A549 (cell line): Measurements from ENCODE around the gene ZNF316. TPM values are rescaled to one million over a fixed set of nuclear protein-coding genes. Genes with fewer than 3 reads are reported as not detected.

Source experiments
- ATAC-seq, 2 experiments: fragments of 200-7000 bp in 1 of 2; fragments of >200 bp in 1 of 2; cut with Nextera tagmentation in 1 of 2; cut with Tn5 transposase in 1 of 2; 3 replicates each; pipeline versions ENCODE4 v1.8.0 to v1.9.1; 2018 to 2020; ENCODE audit warnings: mild to moderate bottlenecking in 1 of 2, moderate library complexity in 1 of 2
- CTCF ChIA-PET: fragments of 300-600 bp; sonication (Branson Sonifier 250); formaldehyde crosslinking; extraction: SDS; loops from one replicate; lab custom pipeline; 2021; ENCODE audit warnings: antibody characterized with exemption, inconsistent platforms; lab: Yijun Ruan, JAX
- POLR2A ChIA-PET: fragments of 350-600 bp; formaldehyde crosslinking; extraction: SDS; loops from one replicate; lab custom pipeline; 2021; ENCODE audit warnings: antibody characterized with exemption, inconsistent platforms; lab: Yijun Ruan, JAX
- DNase-seq, 2 experiments: peaks; one replicate each; pipeline versions ENCODE4 v3.0.0 to v3.0.0-alpha.2; 2011 to 2016; ENCODE audit warnings: low read depth in 1 of 2, low spot score in 1 of 2
- FAIRE-seq: peaks from 2 replicates; lab custom pipeline; 2011; peaks lifted over from hg19 to GRCh38; lab: Jason Lieb, UNC
- H3K27ac ChIP-seq, 2 experiments: fragments of >200 bp; sonication (Bioruptor Twin); formaldehyde crosslinking; 3 replicates each; pipeline ENCODE4 v1.5.1; 2016 to 2017
- H3K4me1 ChIP-seq: fragments of >200 bp; sonication (Bioruptor Twin); formaldehyde crosslinking; 3 replicates; pipeline ENCODE4 v1.6.1; 2016
- H3K4me2 ChIP-seq: fragments of >200 bp; sonication (Bioruptor Twin); formaldehyde crosslinking; 3 replicates; pipeline ENCODE4 v1.6.1; 2016
- H3K4me3 ChIP-seq: fragments of >200 bp; sonication (Bioruptor Twin); formaldehyde crosslinking; 3 replicates; pipeline ENCODE4 v1.5.1; 2016
- H3K9me3 ChIP-seq: fragments of >200 bp; sonication (Bioruptor Twin); formaldehyde crosslinking; 3 replicates; pipeline ENCODE4 v1.6.1; 2016
- BCL3 ChIP-seq: fragments of >200 bp; sonication (Bioruptor Twin); formaldehyde crosslinking; IDR thresholded peaks from 3 replicates; pipeline ENCODE4 v1.6.1; 2016
- CBX2 ChIP-seq: fragments of 200-600 bp; sonication (generic); IDR thresholded peaks from 2 replicates; pipeline ENCODE4 v1.6.1; 2016; ENCODE audit warnings: low read depth, mild to moderate bottlenecking, borderline replicate concordance
- CEBPB ChIP-seq, 2 experiments: fragments of >200 bp in 1 of 2; sonication (Bioruptor Twin) in 1 of 2; formaldehyde crosslinking in 1 of 2; IDR thresholded peaks; 2 replicates each; pipeline ENCODE4 v1.6.1; 2012 to 2016
- CHD2 ChIP-seq: fragments of 150-350 bp; IDR thresholded peaks from 2 replicates; pipeline ENCODE4 v1.6.1; 2014; ENCODE audit warnings: low read length; ENCODE audit not compliant: partially characterized antibody
- CHD4 ChIP-seq: fragments of 200-600 bp; sonication (generic); IDR thresholded peaks from 2 replicates; pipeline ENCODE4 v1.6.1; 2016; ENCODE audit warnings: antibody characterized with exemption, mild to moderate bottlenecking, borderline replicate concordance
- FOSB ChIP-seq: fragments of 250-450 bp; sonication (Bioruptor Pico); IDR thresholded peaks from 2 replicates; pipeline ENCODE4 v1.5.0; 2020; ENCODE audit warnings: mild to moderate bottlenecking, moderate library complexity
- FOSL2 ChIP-seq, 2 experiments: fragments of 450-650 bp in 1 of 2; fragments of >200 bp in 1 of 2; sonication (Bioruptor Twin) in 1 of 2; formaldehyde crosslinking; IDR thresholded peaks; 2 replicates each; pipeline versions ENCODE4 v1.5.0 to v1.6.1; 2016 to 2020; ENCODE audit warnings: mild to moderate bottlenecking in 1 of 2, moderate library complexity in 1 of 2
- HOXA7 ChIP-seq: fragments of 250-450 bp; sonication (Bioruptor Pico); IDR thresholded peaks from 2 replicates; pipeline ENCODE4 v1.5.0; 2020; ENCODE audit warnings: mild to moderate bottlenecking, moderate library complexity
- HOXB5 ChIP-seq: fragments of 250-450 bp; sonication (Bioruptor Pico); IDR thresholded peaks from 2 replicates; pipeline ENCODE4 v1.5.0; 2020; ENCODE audit warnings: mild to moderate bottlenecking, moderate library complexity
- KDM1A ChIP-seq: fragments of 200-600 bp; sonication (generic); IDR thresholded peaks from 2 replicates; pipeline ENCODE4 v1.6.1; 2016; ENCODE audit warnings: low read depth, mild to moderate bottlenecking
- KDM5A ChIP-seq: fragments of 200-600 bp; sonication (generic); IDR thresholded peaks from 2 replicates; pipeline ENCODE4 v1.6.1; 2016; ENCODE audit warnings: antibody characterized with exemption, mild to moderate bottlenecking
- MAZ ChIP-seq: fragments of 150-350 bp; IDR thresholded peaks from 2 replicates; pipeline ENCODE4 v1.6.1; 2014; ENCODE audit warnings: antibody characterized with exemption, low read depth, low read length, borderline replicate concordance
- NFE2L2 ChIP-seq: fragments of 150-350 bp; conservative IDR thresholded peaks from 2 replicates; pipeline ENCODE4 v1.6.1; 2014; ENCODE audit warnings: low read length
- NPAS2 ChIP-seq: fragments of 250-450 bp; sonication (Bioruptor Pico); IDR thresholded peaks from 2 replicates; pipeline ENCODE4 v1.8.0; 2022; ENCODE audit warnings: mild to moderate bottlenecking, moderate library complexity, borderline replicate concordance
- NR3C1 ChIP-seq: fragments of >200 bp; sonication (Bioruptor Twin); formaldehyde crosslinking; IDR thresholded peaks from 3 replicates; pipeline ENCODE4 v1.6.1; 2017
- POLR2A ChIP-seq: IDR thresholded peaks from 2 replicates; pipeline ENCODE4 v1.6.1; 2012; ENCODE audit warnings: mild to moderate bottlenecking, low read length
- POLR2AphosphoS2 ChIP-seq: conservative IDR thresholded peaks from 2 replicates; pipeline ENCODE4 v1.6.1; 2012; ENCODE audit warnings: low read length, improper control_type of control experiment, inconsistent platforms
- RARB ChIP-seq: fragments of 250-450 bp; sonication (Bioruptor Pico); IDR thresholded peaks from 2 replicates; pipeline ENCODE4 v1.8.0; 2021; ENCODE audit warnings: mild to moderate bottlenecking, moderate library complexity
- RCOR1 ChIP-seq: fragments of 150-350 bp; IDR thresholded peaks from 2 replicates; pipeline ENCODE4 v1.6.1; 2014; ENCODE audit warnings: antibody characterized with exemption, low read length, low read depth
- SREBF2 ChIP-seq: fragments of 450-650 bp; IDR thresholded peaks from 2 replicates; pipeline ENCODE4 v1.6.1; 2014; ENCODE audit warnings: mild to moderate bottlenecking, moderate library complexity
- TFCP2L1 ChIP-seq: fragments of 250-450 bp; sonication (Bioruptor Pico); IDR thresholded peaks from 2 replicates; pipeline ENCODE4 v1.5.0; 2021; ENCODE audit warnings: mild to moderate bottlenecking
- TP53 ChIP-seq: fragments of 250-450 bp; sonication (Bioruptor Pico); IDR thresholded peaks from 2 replicates; pipeline ENCODE4 v1.5.0; 2021; ENCODE audit warnings: mild to moderate bottlenecking, moderate library complexity
- ZC3H11A ChIP-seq: fragments of 450-650 bp; IDR thresholded peaks from 2 replicates; pipeline ENCODE4 v1.6.1; 2014; ENCODE audit warnings: antibody characterized with exemption, mild to moderate bottlenecking
- ZFP36 ChIP-seq: fragments of 450-650 bp; IDR thresholded peaks from 2 replicates; pipeline ENCODE4 v1.6.1; 2014; ENCODE audit warnings: borderline replicate concordance; ENCODE audit not compliant: partially characterized antibody
- ZNF302 ChIP-seq: fragments of 250-450 bp; sonication (Bioruptor Pico); IDR thresholded peaks from 2 replicates; pipeline ENCODE4 v1.9.0; 2021; ENCODE audit warnings: inconsistent platforms, mild to moderate bottlenecking, moderate library complexity
- WGBS: methylation state at CpG from one replicate; pipeline ENCODE4 v1.1.6; 2017; ENCODE audit errors: missing lambda C conversion rate; 5-methylcytosine and 5-hydroxymethylcytosine counted together
- polyA plus RNA-seq, 4 experiments: library from polyadenylated mRNA; depleted of rRNA in 3 of 4; stranded (reverse); fragments of >200 nt; fragmentation: RNase III in 1 of 4; extraction: RNeasy Plus Mini Kit Qiagen cat#74134 plus additional on column Dnase treatment in 1 of 4; gene quantifications; 2 replicates in 3 of 4; 3 replicates in 1 of 4; pipeline ENCODE4 v1.2.3, GENCODE V29; 2011 to 2017
- TF ChIP-seq, protein P1 (sequence below): fragments of >200 bp; sonication (Bioruptor Twin); formaldehyde crosslinking; IDR thresholded peaks from 3 replicates; pipeline ENCODE4 v1.5.1; 2016
- TF ChIP-seq, protein P2 (sequence below): IDR thresholded peaks from 2 replicates; pipeline ENCODE4 v1.6.1; 2012

Gene ZNF316
- polyA plus RNA-seq, 2 of the 4 experiments (the other 2 are of a cell fraction) = 7.5 to 21.2 TPM

GRCh38 chr7:6648066-6648814 is 11.1 kb downstream of the ZNF316 start:
- H3K4me3 ChIP-seq = no peak overlapping the region
- ATAC-seq (no peak), DNase-seq (no peak), FAIRE-seq (no peak)
- H3K4me1 ChIP-seq = no peaks in the 10 kb centered on the region
- CTCF ChIA-PET = interaction anchor here (0.5 to 1.5 kb wide), 2 partner anchors 47 to 59 kb away, joined by 5 to 6 read pairs; partner anchors contain the start of gene INTS15
- POLR2A ChIA-PET = no interaction called here
- peaks cover 18% of the 10 kb centered on the region; the same call in 2 of the 3 replicates for H3K9me3 ChIP-seq
- TF ChIP-seq NFE2L2 (no peak), TP53 (CRISPR knock-in tag) (no peak), CBX2 (no peak), POLR2A (no peak), NR3C1 (no peak), HOXB5 (CRISPR knock-in tag) (no peak), KDM5A (no peak), KDM1A (no peak), HOXA7 (CRISPR knock-in tag) (no peak), ZNF302 (CRISPR knock-in tag) (no peak)
- TF ChIP-seq, protein P1, sequence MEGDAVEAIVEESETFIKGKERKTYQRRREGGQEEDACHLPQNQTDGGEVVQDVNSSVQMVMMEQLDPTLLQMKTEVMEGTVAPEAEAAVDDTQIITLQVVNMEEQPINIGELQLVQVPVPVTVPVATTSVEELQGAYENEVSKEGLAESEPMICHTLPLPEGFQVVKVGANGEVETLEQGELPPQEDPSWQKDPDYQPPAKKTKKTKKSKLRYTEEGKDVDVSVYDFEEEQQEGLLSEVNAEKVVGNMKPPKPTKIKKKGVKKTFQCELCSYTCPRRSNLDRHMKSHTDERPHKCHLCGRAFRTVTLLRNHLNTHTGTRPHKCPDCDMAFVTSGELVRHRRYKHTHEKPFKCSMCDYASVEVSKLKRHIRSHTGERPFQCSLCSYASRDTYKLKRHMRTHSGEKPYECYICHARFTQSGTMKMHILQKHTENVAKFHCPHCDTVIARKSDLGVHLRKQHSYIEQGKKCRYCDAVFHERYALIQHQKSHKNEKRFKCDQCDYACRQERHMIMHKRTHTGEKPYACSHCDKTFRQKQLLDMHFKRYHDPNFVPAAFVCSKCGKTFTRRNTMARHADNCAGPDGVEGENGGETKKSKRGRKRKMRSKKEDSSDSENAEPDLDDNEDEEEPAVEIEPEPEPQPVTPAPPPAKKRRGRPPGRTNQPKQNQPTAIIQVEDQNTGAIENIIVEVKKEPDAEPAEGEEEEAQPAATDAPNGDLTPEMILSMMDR = no peak
- H3K4me2 ChIP-seq = no peak overlapping the region
- WGBS = 93% methylated on average over 9 of the region's 17 CpGs
- H3K27ac ChIP-seq = no peak overlapping the region

DNA sequence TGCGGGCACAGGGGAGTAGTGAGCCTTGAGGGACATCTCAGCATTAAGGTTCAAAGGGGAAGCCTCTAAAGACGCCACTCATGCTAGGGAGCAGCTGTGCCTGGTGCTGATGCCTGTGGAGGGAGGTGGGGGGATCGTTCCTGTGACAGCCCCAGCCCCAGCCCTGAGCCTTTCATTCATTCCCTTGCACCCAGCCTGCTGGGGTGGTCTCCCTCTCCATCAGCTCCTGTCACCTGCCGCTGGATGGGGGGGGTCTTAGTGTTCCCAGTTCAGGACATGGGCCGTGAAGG is 11.6 kb downstream of the ZNF316 start:
- no peak overlapping the region for H3K4me3 ChIP-seq
- TF ChIP-seq ZC3H11A (no peak), FOSL2 (IDR thresholded peaks at IDR 0.05) (no peak), FOSL2 (CRISPR knock-in tag; IDR thresholded peaks at IDR 0.05) (no peak), TP53 (CRISPR knock-in tag) (no peak), ZFP36 (no peak), RARB (CRISPR knock-in tag) (no peak), NPAS2 (CRISPR knock-in tag) (no peak), CEBPB (IDR thresholded peaks at IDR 0.05) (no peak), MAZ (no peak), RCOR1 (no peak), KDM5A (no peak), POLR2AphosphoS2 (no peak), SREBF2 (no peak), BCL3 (no peak), FOSB (no peak), CHD2 (no peak), TFCP2L1 (CRISPR knock-in tag) (no peak), CHD4 (no peak)
- TF ChIP-seq, protein P2, sequence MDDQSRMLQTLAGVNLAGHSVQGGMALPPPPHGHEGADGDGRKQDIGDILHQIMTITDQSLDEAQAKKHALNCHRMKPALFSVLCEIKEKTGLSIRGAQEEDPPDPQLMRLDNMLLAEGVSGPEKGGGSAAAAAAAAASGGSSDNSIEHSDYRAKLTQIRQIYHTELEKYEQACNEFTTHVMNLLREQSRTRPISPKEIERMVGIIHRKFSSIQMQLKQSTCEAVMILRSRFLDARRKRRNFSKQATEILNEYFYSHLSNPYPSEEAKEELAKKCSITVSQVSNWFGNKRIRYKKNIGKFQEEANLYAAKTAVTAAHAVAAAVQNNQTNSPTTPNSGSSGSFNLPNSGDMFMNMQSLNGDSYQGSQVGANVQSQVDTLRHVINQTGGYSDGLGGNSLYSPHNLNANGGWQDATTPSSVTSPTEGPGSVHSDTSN = no peak
- CTCF ChIA-PET = interaction anchor here (0.5 to 1.5 kb wide), 2 partner anchors 48 to 59 kb away, joined by 5 to 6 read pairs; partner anchors contain the start of gene INTS15
- H3K4me1 ChIP-seq = no peaks in the 10 kb centered on the region
- no peak for FAIRE-seq
- ATAC-seq = no peak
- no peak overlapping the region for H3K4me2 ChIP-seq
- no peak overlapping the region for H3K27ac ChIP-seq
- H3K9me3 ChIP-seq = peaks cover 20% of the 10 kb centered on the region; the same call in 2 of the 3 replicates
- 94% methylated on average over 5 of the region's 5 CpGs for WGBS
- no peak for DNase-seq
- POLR2A ChIA-PET = no interaction called here
